GM19395 (cell line): ENCODE results near the gene ZNF497.
A peak's percentile ranks its signal among the peaks of the same experiment; 100 is the strongest.
"Not testable (repeated sequence)": the region's sequence is repeated elsewhere in the genome, so short reads cannot be mapped to it uniquely, and the experiment has no call there.

ENCODE experiments used
- ATAC-seq: cut with Tn5 transposase; IDR thresholded peaks from one replicate; pipeline ENCODE4 v1.9.1; 2021; ENCODE audit warnings: mild to moderate bottlenecking, moderate library complexity; ENCODE audit not compliant: unreplicated experiment

ZNF497 gene

DNA sequence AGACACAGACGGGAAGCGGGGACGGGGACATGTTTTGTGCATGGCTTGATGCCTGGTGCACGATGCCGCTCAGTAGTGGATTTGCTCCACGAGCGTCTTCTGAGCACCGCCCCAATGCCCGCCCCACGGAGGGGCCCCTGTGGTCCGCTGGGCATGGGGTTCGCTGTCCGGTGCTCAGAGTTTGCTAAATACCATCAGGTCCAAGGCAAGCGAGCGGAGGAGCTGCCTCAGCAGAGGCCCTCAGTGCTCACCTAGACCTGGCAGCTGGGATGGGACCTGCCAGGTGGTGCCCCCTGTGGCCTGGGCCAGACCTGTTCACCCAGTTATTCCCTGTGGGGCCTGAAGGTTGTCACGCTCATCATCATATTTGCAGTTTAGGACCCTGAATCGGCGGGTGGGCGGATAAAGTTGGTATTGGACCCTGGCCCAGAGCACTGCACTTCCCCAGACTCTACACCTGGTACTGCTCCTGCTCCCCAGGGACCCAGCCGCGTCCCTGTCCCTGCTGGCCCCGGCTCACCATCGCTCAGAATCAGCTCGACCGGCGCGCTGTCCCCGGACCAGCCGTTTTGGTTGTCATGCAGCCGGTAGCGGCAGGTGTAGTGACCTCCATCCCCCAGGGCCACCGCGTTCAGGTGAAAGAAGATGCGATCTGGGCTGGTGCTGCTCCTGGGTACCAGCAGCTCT is 11.5 kb downstream of the ZNF497 start:
- no peak for ATAC-seq

DNA sequence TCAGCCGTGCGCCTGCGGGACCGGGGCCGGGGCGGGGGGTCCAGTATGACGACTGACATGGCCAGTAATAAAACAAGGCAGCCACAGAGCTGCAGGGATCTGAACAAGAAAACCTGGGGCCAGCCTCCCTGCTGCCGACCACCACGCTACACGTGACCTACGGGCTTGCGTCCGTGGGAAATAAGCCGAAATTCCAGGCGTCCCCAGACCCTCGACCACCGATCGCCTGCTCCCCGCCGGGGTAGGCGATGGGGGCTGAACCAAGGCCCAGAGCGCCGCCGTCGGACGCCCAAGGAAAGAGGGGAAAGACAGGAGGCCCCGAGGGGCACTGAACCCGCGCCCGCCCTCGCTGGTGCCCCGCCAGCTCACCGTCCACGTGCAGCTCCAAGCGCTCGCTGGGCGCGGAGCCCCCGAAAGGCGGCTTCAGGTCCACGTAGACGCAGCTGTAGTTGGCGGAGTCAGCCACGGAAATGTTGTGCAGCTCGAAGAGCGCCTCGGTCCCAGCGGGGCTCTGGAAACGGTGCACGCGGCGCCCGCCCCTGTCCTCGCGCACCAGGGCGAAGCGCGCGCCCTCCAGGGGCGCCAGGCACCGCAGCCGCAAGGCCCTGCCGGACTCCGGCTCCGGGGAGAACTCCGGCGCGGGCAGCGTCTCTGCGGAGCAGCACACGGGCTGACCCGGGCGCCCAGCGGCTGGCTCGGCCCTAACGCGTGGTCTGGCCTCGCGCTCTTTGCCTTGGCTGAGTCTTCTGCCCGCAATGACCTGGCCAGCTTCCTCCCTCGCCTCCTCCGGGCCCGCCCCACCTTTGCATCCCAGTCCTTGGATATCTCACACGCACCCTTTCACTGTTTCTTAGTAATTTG is 12.3 kb downstream of the ZNF497 start:
- ATAC-seq: no peak

DNA sequence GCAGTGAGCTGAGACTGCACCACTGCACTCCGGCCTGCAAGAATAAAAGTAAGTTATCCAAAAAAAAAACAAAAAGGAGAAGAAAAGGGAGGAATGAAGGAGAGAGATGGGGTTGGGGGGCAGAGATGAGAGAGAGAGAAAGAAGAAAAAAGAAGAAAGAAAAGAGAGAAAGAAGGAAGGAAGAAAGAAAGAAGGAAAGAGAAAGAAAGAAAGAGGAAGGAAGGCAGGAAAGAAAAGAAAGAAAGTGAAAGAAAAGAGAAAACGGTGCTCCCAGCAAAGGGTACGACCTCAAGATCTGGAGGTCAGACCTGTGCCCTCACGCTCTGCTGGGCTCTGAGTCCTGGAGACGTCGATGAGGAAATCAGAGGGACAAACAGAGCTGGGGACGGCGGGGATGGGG is 13.0 kb downstream of the ZNF497 start:
- no peak for ATAC-seq

DNA sequence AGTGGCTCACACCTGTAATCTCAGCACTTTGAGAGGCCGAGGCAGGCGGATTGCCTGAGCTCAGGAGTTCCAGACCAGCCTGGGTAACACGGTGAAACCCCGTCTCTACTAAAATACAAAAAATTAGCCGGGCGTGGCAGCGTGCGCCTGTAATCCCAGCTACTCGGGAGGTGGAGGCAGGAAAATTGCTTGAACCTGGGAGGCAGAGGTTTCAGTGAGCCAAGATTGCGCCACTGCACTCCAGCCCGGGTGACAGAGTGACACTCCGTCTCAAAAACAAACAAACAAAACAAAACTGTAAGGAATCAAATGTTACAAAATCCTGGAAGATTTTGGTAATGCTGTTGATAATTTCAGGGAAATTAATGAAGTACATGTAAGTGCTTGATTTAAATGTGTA is 14.5 kb downstream of the ZNF497 start:
- not testable (repeated sequence) for ATAC-seq

DNA sequence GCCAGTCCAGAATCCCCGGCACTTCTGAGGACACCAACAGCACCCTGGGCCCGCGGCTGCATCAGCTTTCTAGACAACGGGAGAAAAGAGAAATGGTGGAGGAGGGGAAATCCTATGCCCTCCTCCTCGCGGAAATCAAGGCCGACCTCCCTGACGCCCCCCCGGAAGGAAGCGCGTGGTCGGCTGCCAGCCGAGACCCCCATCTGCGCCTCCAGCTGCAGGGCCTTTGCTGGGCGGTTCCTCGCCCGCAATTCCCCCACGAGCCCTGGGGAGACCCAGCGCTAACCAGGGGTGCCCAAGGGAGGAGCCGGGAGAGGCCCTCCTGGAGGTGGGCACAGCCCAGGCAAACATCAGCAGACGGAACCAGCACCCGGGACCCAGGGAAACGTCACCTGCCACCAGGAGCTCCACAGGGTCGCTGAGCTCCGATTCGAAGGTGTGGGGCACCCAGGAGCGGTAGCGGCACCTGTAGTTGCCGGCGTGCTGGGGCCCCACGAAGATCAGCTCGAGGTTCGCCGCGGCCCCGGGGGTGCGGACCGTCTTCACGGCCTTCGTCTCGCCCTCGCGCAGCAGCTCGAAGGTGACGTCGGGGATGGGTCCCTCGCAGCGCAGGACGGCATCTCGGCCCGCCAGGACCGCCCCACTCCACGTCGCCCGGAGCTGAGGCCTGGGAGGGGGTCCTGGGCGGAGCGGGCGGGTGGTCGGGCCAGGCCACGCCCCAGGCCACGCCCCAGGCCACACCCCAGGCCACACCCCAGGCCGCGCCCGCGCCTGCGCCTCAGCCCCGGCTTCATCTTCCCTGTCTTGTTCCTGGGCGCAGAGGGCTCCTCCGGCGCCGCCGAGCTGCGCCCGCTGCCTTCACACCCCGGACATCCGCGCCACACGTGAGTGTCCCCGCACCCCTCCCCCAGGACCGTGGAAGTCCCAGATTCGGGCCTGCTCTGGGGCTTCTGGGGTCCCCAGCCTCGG is 15.3 kb downstream of the ZNF497 start:
- ATAC-seq: peak; percentile 76

DNA sequence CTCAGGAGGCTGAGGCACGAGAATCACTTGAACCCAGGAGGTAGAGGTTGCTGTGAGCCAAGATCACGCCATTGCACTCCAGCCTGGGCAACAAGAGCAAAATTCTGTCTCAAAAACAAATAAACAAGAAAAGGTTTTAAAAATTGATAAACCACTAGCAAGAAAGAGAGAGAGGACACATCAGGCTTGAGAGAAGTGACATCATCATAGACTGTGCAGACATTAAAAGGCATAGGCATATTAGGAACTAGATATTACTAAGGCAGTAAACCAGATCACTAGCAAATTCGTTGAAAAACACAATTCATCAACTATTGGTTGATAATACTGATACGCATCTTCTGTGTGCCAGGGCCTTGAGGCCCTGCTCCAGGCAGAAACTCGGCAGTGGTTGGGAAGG is 17.0 kb downstream of the ZNF497 start:
- ATAC-seq: no peak

DNA sequence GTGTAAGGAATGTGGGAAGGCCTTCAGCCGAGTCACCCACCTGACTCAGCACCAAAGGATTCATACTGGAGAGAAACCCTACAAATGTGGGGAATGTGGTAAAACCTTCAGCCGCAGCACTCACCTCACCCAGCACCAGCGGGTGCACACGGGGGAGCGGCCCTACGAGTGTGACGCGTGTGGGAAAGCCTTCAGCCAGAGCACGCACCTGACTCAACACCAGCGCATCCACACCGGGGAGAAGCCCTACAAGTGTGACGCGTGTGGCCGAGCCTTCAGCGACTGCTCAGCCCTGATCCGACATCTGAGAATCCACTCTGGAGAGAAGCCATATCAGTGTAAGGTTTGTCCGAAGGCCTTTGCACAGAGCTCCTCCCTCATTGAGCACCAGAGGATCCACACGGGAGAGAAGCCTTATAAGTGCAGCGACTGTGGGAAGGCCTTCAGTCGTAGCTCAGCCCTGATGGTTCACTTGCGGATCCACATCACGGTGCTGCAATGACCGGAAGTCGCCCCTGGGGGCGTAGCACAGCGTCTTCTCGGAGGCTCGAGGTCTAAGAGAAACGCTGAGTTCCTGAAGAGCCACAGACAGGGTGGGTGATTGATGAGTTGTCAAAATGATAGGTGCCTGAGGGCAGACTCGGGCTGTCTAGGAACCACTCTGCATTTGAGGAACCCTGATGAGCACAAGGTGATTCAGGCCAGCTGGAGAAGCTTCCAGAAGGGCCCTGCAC is 23.6 kb downstream of the ZNF497 start:
- no peak for ATAC-seq

DNA sequence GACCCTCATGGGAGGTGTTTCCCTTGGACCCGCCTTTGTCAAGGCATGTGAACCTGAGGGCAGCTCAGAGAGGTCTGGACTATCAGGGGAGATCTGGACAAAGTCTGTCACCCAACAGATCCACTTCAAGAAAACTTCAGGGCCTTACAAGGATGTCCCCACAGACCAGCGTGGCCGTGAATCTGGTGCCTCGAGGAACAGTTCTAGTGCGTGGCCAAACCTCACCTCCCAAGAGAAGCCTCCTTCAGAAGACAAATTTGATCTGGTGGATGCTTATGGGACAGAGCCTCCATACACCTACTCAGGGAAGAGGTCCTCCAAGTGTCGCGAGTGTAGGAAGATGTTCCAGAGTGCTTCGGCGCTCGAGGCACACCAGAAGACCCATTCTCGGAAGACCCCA is 24.2 kb downstream of the ZNF497 start:
- ATAC-seq: no peak

DNA sequence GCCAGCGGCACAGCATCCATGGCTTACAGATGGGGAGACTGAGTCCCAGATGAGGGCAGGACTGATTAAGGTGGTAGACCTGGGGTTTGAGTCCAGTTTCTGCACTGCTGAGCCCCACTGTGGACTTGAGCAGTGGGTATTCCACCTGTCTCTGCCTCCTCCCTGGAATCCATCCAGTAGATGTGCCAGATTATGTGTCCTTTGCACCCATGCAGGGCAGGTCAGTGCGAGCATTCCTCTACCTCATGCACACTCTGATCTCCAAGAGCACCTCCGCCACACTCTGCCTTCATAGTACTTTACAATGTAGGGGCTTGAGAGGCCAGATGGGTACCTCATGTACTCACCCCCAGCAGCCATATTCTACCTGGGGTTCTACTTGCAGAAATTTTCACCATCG is 25.7 kb downstream of the ZNF497 start:
- no peak for ATAC-seq

DNA sequence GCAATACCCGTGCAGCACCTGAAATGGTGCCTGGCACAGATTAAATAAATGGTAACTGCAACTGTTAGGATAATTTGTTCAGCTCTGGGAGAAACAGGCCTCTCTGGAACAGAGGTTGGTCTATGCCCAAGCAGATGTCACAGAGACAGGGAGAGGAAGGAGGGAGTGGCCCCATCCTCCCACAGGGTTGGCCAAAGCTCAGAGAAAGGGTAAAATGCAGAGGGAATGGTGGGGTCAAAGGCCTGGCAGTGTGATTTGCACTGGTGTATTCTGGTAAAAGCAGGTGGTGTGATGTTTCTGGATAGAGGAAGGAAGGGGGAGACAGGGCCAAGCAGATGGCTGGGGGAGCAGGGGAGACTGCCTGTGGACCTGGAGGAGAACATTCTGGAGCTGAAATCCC is 26.3 kb downstream of the ZNF497 start:
- ATAC-seq: no peak

DNA sequence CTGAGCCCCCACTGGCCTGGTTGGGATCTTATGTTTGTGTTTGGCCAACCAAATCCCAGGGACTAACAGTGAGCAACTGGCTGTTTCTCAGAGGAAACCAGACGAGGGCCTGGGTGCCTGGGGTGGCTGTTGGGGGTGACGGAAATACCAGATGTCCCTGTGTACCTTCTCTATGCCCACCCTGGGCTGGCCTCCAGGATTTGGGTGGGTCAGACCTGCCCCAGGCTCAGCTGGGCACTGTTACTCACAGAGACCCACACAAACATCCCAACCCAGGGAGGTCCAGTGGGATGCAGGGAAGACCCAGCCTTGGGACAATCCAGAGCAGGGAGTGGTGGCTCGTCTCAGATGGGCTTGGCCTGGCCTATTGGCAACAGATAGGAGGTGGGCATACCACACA is 26.9 kb downstream of the ZNF497 start:
- ATAC-seq: no peak

DNA sequence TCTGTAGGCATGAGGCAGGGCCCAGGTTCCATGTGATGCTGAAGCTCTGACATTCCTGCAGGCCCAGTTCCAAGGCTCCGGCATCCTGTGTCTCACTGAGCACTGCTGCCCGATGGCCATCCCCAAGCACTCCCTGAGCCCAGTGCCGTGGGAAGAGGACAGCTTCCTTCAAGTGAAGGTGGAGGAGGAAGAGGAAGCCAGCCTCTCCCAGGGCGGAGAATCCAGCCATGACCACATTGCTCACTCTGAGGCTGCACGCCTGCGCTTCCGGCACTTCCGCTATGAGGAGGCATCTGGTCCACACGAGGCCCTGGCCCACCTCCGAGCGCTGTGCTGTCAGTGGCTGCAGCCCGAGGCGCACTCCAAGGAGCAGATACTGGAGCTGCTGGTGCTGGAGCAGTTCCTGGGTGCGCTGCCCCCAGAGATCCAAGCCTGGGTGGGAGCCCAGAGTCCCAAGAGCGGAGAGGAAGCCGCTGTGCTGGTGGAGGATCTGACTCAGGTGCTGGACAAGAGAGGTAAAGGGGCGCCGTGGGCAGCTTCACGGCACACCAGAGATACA is 27.8 kb downstream of the ZNF497 start:
- no peak for ATAC-seq

DNA sequence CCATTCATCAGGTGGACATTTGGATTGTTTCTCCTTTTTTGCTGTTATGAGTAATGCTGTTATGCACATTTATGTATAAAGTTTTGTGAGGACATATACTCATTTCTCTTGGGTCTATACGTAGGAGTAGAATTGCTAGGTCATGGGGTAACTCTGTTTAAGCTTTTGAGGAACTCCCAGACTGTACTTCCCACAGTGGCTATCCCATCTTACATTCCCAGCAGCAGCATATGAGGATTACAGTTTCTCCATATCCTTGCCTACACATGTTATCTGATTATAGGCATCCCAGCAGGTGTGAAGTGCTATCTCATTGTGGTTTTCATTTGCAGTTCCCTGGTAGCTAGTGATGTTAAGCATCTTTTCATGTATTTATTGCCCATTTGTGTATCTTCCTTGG is 29.9 kb downstream of the ZNF497 start:
- no peak for ATAC-seq

DNA sequence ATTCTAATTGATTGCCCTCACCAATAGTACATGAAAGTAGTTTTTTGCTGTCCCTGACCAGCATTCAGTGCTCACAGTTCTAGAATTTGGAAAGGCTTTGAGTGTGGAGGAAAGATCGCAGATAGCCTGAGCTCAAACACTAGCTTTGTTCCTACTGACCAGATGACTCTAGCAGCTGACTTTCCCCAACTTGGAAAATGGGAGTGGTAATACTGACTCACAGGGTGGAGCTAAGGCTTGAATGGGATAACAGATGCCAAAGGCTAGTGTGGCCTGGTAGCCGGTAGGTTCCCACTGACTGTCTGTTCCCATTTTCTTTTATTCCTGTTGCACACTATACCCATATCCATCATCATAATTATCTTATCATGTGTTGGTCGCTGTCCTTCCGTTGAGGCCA is 32.1 kb downstream of the ZNF497 start:
- no peak for ATAC-seq

DNA sequence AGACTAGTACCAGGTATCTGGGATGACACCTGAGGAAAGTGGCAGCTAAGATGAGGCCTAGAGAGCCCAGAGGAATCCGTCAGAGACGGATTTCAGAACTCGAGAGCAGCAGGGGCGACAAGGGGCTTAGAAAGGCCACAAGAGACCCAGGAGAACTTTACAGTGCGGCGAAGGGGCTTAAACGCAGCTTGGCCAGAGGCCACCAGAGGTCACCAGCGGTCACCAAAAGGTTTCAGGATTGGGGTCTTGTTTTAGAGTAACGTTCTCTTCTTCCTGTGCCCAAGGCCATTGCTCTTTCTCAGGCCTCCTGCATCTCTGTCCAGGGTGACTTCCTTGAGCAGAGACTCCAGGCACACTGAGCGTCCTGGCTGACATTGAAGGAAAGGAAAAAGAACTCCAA is 33.6 kb downstream of the ZNF497 start:
- ATAC-seq: no peak

DNA sequence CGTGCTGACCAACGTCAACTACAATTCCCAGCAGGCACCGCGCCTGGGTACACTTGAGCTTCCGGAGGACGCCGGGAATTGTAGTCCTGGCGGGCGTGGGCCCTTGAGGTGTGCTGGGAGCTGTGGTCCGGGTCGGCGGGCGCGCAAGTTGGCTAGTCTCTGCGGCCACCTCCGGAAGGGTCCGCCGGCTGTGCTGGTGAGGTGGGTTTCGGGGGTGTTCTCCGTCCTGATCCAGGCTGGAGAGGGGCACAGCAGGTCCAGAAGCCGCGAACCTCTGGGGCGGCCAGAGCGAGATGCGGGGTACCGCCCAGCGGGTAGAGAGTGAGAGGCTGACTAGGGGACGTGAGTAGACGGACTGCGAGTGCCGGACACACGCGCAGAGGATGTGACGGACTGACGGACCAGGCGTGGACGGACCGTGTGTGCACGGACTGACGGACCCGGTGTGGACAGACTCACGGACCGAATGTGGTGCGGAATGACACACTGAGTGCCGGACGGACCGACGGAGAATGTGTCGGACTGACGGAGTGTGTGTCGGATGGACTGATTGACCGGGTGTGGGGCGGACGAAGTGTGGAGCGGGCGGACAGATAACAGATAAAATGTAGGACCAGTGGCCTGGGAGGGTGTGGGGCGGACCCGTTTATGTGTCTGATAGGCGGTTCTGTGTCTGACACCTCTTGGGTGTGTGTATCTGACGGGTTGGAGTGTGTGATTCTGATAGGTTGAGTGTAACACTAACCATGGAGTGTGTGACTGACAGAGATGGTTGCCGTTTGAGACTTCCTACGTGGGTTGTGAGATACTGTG is 35.4 kb downstream of the ZNF497 start, which contains the start of gene ZSCAN22:
ZSCAN22 (plus strand) TSS at position 81 of the 813 bp plus-strand sequence. CDS start 7,809 bp downstream, outside the sequence.
- peak; percentile 89 for ATAC-seq

DNA sequence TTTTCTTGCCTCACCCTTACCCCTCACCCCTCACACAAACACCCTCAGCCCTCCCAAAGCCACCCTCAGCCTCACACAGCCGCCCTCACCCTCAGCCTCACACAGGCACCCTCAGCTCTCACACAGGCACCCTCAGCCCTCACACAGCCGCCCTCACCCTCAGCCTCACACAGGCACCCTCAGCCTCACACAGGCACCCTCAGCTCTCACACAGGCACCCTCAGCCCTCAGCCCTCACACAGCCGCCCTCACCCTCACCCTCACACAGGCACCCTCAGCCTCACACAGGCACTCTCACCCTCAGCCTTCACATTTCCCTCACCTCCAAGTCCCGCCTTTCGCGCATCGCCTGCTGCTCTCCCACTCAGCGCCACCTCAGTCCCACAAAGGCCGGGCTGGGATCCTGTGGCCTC is 36.0 kb downstream of the ZNF497 start:
- no peak for ATAC-seq

DNA sequence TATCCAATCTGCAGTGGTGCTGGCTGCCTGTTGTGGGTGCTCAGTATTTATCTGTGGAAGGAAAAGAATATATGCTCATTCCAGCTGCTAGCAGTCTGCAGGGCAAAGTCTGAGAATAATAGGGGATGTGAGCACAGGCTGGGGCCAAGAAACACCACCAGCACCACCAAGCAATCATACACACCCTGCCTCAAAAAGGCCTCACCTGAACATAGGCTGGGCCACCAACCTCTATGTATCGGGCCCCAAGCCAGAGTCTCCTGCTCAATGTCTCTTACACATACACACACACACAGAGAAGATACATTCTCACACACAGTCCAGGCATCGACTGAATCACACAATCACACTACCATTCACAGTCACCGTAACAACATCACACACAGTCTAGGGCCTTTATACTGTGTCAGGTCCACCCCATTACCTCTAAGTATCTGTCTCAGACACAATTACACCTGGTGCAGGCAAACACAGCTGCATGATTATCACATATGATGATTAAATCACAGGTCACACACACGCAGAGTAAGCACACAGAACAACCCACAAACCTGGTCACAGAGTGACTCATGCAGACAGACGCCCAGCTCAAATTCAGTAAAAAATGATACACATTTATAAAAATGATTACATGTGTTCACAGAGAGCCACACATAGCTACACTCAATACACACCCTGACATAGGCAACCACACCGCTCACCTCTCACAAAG is 37.1 kb downstream of the ZNF497 start:
- no peak for ATAC-seq

DNA sequence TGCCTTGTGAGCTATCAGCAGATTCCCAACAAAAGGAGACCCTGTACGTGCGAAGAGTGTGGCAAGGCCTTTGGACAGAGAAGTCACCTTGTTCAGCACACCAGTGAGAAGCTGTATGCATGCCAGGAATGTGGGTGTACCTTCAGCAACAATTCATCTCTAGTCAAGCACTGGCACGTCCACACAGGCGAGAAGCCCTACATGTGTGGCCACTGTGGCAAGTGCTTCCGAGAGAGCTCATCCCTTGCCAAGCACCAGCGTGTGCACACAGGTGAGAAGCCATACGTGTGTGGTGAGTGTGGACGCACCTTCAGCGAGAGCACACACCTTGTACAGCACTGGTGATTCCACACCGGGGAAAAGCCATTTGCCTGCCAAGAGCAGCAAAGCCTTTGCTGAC is 43.3 kb downstream of the ZNF497 start:
- no peak for ATAC-seq
